HL-60/S4 (cell line): ENCODE measurements around the gene SEMA3B.
"Not testable (repeated sequence)": the region's sequence is repeated elsewhere in the genome, so short reads cannot be mapped to it uniquely, and the experiment has no call there.

ENCODE experiments used
- in situ Hi-C: fragments of 300-500 bp; cut with MboI; formaldehyde crosslinking; loops from 2 replicates; pipeline ENCODE4 v1.14.3; 2022; ENCODE audit warnings: low sequenced_read_pairs

Gene SEMA3B

GRCh38 chr3:50268703-50269451 is at the start of gene SEMA3B:
SEMA3B (plus strand) TSS chr3:50269147; CDS start chr3:50269241, 94 bp downstream.
- in situ Hi-C loops: no loop called here

DNA sequence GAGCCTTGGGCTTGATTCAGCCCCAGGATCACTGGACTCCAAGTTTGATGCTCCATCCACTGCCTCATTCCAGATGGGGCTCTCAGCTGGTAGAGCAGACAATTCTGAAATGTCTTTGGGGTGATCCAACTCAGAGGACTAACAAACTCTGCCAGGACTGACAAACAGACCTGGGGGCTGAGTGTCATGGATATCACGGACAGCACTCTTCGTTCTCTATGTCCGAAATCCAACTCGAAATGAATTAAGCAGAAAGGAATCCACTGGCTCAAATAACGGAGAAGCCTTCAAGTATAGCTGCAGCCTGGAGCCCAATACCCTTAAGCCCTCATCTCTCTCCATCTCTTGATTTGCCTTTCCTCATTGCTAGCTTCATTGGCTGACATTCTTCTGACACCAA is 49.7 kb upstream of the SEMA3B start:
- in situ Hi-C loops: no loop called here

- in situ Hi-C loops: no loop called here
Measured at GRCh38 chr3:50220109-50220508, 48.8 kb upstream of the SEMA3B start.

DNA sequence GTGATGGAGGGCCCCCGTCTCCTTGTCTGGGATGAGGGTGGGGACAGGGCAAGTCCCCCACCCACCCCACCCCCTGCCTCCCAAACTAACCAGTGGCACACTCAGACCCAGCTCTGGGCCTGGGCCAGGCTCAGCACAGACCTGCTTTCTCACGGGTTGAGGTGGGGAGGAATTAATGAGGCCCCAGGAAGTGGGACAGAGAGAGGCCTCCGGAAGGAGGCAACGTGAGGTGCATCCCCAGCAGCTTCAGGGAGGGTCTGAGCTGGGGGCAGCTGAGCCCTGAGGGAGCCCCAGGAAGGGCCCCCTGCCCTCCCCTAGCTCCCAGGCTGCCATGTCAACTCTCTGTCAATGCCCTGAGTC is 47.9 kb upstream of the SEMA3B start:
- in situ Hi-C loops: no loop called here

DNA sequence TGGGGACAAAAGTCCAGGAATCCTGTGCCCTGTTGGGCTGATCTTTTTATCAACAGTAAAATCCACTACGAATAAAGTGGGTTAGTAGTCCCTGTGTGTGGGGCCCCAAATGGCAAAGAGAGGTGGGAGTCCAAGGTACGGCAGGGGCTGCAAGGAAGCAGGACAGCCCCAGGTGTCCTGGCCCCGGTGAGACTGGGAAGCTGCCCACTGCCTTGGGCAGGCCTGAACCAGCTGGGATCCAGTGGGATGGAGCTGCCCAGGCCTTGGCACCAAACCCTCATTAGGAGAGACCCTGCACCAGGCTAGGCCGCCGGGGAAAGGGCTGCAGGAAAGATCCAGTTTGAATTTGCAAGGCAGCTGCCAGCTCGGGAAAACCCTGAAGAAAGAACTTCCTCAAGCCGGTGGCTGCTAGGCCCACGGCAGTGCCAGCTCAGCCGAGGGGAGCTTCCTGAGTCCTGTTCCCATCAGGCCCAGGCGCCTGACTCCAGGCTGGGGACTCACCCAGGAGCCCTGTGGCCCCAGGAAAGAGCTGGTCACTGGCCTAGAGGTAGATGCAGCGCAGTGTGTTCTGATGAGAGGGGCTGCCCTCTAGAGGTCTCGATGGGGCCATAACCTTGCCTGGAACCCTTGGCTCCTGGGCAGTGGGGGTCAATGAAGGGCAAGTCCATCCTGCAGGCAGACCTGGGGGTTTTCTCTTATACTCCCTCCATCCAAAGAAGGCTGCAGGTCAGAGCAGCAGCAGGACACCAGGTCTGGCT is 47.4 kb upstream of the SEMA3B start:
- in situ Hi-C loops: no loop called here

- in situ Hi-C loops: no loop called here
Measured at GRCh38 chr3:50222169-50222528, 46.8 kb upstream of the SEMA3B start.

DNA sequence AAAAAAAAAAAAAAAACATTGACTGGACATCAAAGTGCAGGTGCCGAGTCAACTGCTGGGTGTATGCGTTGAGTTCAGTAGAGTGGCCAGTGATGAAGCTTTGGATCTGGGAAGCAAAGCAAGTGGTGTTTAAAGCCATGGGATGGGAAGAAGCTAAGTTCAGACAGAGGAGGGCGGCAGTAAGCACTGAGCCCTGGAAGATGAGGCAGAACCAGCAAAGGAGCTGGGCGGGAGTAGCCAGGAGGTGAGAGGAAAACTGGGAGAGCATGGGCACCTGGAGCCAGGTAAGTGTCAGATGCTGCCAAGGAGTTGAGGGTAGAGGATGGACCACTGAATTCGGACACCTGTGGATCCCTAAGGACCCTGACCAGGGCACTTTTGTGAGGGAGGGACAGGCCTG is 44.3 kb upstream of the SEMA3B start:
- in situ Hi-C loops: no loop called here

GRCh38 chr3:50226888-50227389 is 42.0 kb upstream of the SEMA3B start:
- in situ Hi-C loops: no loop called here

DNA sequence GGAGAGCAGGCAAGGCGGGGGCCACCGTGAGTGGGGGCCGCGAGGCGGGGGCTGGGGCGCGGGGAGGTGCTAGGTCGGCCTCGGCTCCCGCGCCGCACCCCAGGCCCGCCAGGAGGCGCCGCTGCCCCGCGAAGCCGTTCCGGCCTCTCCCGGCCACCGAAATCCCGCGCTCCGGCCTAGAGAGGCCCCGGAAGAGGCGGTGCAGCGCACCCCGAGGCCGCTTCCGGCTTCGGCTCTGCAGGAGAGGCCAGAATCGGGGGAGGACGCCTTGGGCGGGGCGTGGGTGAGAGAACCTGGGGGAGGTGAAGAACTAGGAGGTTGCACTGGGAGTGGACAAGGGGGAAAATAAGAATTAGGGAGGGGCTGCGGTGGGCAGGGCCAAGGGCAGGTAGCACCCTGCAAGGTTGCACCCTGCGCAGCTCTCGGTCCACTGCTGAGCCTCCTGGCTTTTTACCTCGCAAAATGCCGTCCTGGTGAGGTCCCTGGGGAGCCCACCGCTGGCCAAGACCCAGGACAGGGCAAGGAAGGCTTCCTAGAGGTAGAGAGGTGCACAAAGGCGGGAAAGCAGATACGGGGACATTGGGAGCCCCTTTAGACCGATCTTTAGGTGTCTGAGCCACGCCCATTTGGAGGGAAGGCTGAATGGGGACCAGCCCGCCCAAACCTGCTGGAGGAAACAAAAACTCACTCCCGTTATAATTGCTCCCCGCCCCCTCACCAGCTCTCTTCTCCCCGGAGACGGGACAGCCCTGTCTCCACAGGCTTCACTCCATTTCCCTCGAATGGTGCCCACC is 41.4 kb upstream of the SEMA3B start:
- in situ Hi-C loops: no loop called here

- in situ Hi-C loops: not testable (repeated sequence)
Measured at GRCh38 chr3:50228184-50228763, 40.7 kb upstream of the SEMA3B start.

GRCh38 chr3:50229490-50229889 is 39.5 kb upstream of the SEMA3B start:
- in situ Hi-C loops: no loop called here

DNA sequence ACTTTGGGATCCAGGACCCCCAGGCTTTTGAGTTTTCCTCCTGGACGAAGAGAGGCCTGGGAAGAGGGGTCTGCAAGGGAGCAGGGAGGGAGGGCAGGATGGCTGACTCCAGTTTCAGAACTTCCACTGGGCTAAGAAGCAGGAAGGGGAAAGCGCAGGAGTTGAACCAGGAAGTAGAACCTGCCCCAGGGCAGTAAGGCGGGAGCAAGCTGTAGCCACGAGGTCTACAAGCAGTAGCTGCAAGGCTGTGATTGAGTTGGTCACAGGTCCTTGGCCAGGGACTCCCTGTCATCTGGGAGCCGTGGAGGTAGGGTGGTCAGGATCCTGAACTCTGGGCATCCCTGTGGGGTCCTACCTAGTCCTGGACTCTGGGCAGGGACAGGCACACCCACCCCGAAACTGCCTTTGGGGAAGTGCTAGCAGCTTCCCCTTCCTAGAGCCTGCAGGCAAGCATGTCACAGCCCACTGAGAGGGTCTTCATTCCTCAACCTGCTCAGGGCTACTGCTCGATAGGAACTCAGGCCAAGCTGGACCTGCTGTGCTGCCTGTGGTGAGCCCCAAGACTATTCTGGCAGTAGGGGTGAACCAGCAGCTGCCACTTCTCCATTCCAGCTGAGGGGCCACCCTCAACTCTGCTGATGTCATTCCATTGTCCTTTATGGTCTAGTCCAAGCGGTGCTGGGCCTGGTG is 38.7 kb upstream of the SEMA3B start:
- in situ Hi-C loops: no loop called here

- in situ Hi-C loops: no loop called here
Measured at GRCh38 chr3:50230794-50231125, 38.2 kb upstream of the SEMA3B start.

DNA sequence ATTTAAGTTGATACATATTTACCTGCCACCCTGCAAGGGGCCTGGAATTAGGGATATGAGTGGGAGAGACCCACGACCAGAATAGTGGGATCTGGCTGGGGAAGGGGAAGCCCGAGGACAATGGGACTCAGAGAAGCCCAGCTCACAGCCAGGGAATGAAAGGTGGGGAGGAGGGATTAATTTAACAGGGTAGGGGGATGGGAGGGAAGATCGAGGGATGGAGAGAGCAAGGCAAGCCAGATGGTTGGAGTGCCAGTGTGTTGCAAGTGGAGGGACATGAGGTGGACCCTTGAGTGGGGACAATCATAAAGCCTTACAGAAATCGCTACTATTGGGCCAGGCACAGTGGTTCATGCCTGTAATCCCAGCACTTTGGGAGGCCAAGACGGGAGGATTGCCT is 37.4 kb upstream of the SEMA3B start:
- in situ Hi-C loops: no loop called here

DNA sequence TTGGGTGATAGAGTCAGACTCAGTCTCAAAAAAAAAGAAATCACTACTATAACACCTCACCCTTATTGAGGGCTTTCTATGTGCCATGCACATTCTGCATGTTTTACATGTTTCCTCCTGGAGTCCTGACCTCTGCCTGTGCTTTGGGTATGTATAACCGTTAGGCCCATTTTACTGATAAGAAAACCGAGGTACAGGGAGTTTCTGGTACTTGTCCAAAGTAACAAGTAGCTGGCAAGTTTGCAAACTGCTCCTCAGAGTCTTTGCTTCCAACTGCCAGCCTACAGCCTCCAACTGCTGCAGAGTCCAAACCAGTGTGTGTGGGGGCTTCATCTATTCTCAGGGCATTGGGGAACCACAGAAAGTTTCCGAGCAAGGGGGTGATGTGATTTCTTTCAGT is 36.6 kb upstream of the SEMA3B start:
- in situ Hi-C loops: no loop called here

- in situ Hi-C loops: no loop called here
Measured at GRCh38 chr3:50233176-50233575, 35.8 kb upstream of the SEMA3B start.

GRCh38 chr3:50235716-50236483 is 33.0 kb upstream of the SEMA3B start, which contains the start of gene GNAI2:
GNAI2 (plus strand) TSS chr3:50236204; CDS start chr3:50236336, 132 bp downstream.
- in situ Hi-C loops: no loop called here

- in situ Hi-C loops: no loop called here
Measured at GRCh38 chr3:50236484-50237132, 32.3 kb upstream of the SEMA3B start.

DNA sequence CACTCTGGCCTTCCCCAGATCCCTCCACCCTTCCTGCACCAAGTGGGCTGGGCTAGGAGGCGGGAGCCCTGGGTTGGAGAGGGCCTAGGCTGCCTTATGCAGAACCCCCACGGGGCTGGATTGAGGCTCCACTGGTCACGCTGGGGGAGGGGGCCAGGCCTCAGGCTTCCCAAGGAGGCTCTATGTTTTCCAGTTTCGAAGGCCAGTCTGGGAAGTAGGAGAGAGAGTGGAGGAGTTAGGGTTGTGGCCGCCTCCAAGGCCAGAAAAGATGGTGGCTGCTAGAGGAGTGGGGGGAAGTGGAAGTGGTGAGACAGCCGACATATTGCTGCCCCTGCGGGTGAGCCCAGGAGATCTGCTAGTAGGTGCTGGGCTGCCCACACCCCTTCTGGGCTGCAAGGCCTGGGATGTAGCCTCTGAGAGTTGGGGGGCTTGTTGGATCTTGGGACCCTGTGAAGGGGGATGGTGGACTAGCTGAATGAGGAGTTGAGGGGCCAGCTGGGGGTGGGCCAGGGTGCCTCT is 31.8 kb upstream of the SEMA3B start:
- in situ Hi-C loops: no loop called here
